Caco-2 (cell line): Measurements from ENCODE around the gene OPN1SW. TPM values are rescaled to one million over a fixed set of nuclear protein-coding genes. Genes with fewer than 3 reads are reported as not detected.

Experiments
- BruUV-seq: library from RNA; stranded (reverse); fragments of 400-500 nt; replicated peaks from 2 replicates; lab custom pipeline; 2021; lab: Mats Ljungman, UMichigan
- CTCF ChIA-PET: fragments of 300-600 bp; sonication (Branson Sonifier 250); formaldehyde crosslinking; loops from one replicate; lab custom pipeline; 2022; ENCODE audit warnings: antibody characterized with exemption; lab: Charles Lee
- POLR2A ChIA-PET: fragments of 300-600 bp; sonication (Branson Sonifier 250); formaldehyde crosslinking; loops from one replicate; lab custom pipeline; 2022; ENCODE audit warnings: antibody characterized with exemption; lab: Charles Lee
- DNase-seq, 2 experiments: peaks; one replicate each; pipeline versions ENCODE4 v3.0.0 to v3.0.0-alpha.2; 2020 to 2022
- H3K27me3 ChIP-seq: replicated peaks from 2 replicates; pipeline ENCODE4 v1.6.0; 2011; ENCODE audit warnings: low read length; ENCODE audit not compliant: control insufficient read depth, insufficient read depth
- H3K36me3 ChIP-seq: 2 replicates; pipeline ENCODE4 v1.5.1; 2011; ENCODE audit warnings: low read length; ENCODE audit not compliant: control insufficient read depth, insufficient read depth
- H3K4me1 ChIP-seq: fragments of 250-450 bp; sonication (Bioruptor Pico); 2 replicates; pipeline ENCODE4 v1.5.1; 2020; ENCODE audit warnings: mild to moderate bottlenecking
- H3K4me3 ChIP-seq: 2 replicates; pipeline ENCODE4 v1.5.1; 2011; ENCODE audit warnings: low read depth, mild to moderate bottlenecking, control low read depth, low read length
- H3K9me3 ChIP-seq: fragments of 250-450 bp; sonication (Bioruptor Pico); 2 replicates; pipeline ENCODE4 v1.5.1; 2020; ENCODE audit warnings: mild to moderate bottlenecking, moderate library complexity
- H3K27ac Mint-ChIP-seq: one replicate; pipeline ENCODE4 v1.8.0; 2022; ENCODE audit warnings: mixed read lengths; ENCODE audit not compliant: unreplicated experiment
- H3K27me3 Mint-ChIP-seq: one replicate; pipeline ENCODE4 v1.8.0; 2022; ENCODE audit warnings: mixed read lengths; ENCODE audit not compliant: insufficient read depth, unreplicated experiment
- H3K36me3 Mint-ChIP-seq: one replicate; pipeline ENCODE4 v1.8.0; 2022; ENCODE audit warnings: mild to moderate bottlenecking, mixed read lengths; ENCODE audit not compliant: insufficient read depth, unreplicated experiment
- H3K4me1 Mint-ChIP-seq: one replicate; pipeline ENCODE4 v1.8.0; 2022; ENCODE audit warnings: low read depth, mixed read lengths; ENCODE audit not compliant: unreplicated experiment
- H3K4me3 Mint-ChIP-seq: one replicate; pipeline ENCODE4 v1.8.0; 2022; ENCODE audit warnings: mild to moderate bottlenecking, moderate library complexity, mixed read lengths; ENCODE audit not compliant: unreplicated experiment
- H3K9me3 Mint-ChIP-seq: one replicate; pipeline ENCODE4 v1.8.0; 2022; ENCODE audit warnings: mixed read lengths; ENCODE audit not compliant: unreplicated experiment
- CTCF ChIP-seq, 2 experiments: fragments of 200-600 bp in 1 of 2; IDR thresholded peaks; 1 replicate in 1 of 2; 2 replicates in 1 of 2; pipeline versions ENCODE4 v1.5.1 to v1.8.0; 2011 to 2022; ENCODE audit warnings: antibody characterized with exemption in 1 of 2, control low read depth in 1 of 2, inconsistent platforms in 1 of 2, low read depth in 1 of 2, low read length in 1 of 2, mild to moderate bottlenecking in 1 of 2, moderate library complexity in 1 of 2; ENCODE audit not compliant: insufficient read depth in 1 of 2, severe bottlenecking in 1 of 2, unreplicated experiment in 1 of 2
- intact Hi-C: fragments of 100-400 bp; cut with micrococcal nuclease; formaldehyde crosslinking; loops from one replicate; pipeline ENCODE4 v1.10.0; 2022; ENCODE audit not compliant: unreplicated experiment
- total RNA-seq: library from RNA; stranded (reverse); gene quantifications from 2 replicates; pipeline ENCODE4 v1.2.3, GENCODE V29; 2022

Gene OPN1SW
- total RNA-seq, 1 experiment from 2014 or later, result not detected

GRCh38 chr7:128811631-128812430 lies 36.2 kb upstream of the OPN1SW start:
- no peak overlapping the region for H3K4me3 ChIP-seq
- Mint-ChIP-seq H3K36me3 (no peaks in the 10 kb centered on the region), H3K4me1 (peaks cover 6% of the 10 kb centered on the region), H3K27me3 (peaks cover 11% of the 10 kb centered on the region), H3K27ac (no peak overlapping the region), H3K9me3 (no peaks in the 10 kb centered on the region), H3K4me3 (no peak overlapping the region)
- H3K9me3 ChIP-seq, result no peaks in the 10 kb centered on the region
- intact Hi-C loops, result no loop called here
- ChIA-PET POLR2A (no interaction called here), CTCF (no interaction called here)
- H3K27me3 ChIP-seq, result no peaks in the 10 kb centered on the region
- TF ChIP-seq CTCF (IDR thresholded peaks at IDR 0.05; ENCODE audit: insufficient read depth in 1 of 2, low read depth in 1 of 2, low read length in 1 of 2, severe bottlenecking in 1 of 2, unreplicated experiment in 1 of 2), result no peak
- DNase-seq, result no peak
- no peaks in the 10 kb centered on the region for H3K36me3 ChIP-seq
- no TSS peak for BruUV-seq
- H3K4me1 ChIP-seq, result no peaks in the 10 kb centered on the region

GRCh38 chr7:128810997-128811396 lies 35.4 kb upstream of the OPN1SW start:
- ChIA-PET POLR2A (no interaction called here), CTCF (no interaction called here)
- BruUV-seq, result no TSS peak
- Mint-ChIP-seq H3K27me3 (peaks cover 11% of the 10 kb centered on the region), H3K36me3 (no peaks in the 10 kb centered on the region), H3K9me3 (no peaks in the 10 kb centered on the region), H3K4me3 (no peak overlapping the region), H3K27ac (no peak overlapping the region), H3K4me1 (peaks cover 6% of the 10 kb centered on the region)
- no peak for TF ChIP-seq CTCF (IDR thresholded peaks at IDR 0.05; ENCODE audit: insufficient read depth in 1 of 2, low read depth in 1 of 2, low read length in 1 of 2, severe bottlenecking in 1 of 2, unreplicated experiment in 1 of 2)
- intact Hi-C loops, result no loop called here
- DNase-seq, result no peak
- Histone ChIP-seq H3K9me3 (no peaks in the 10 kb centered on the region), H3K4me3 (no peak overlapping the region), H3K4me1 (no peaks in the 10 kb centered on the region), H3K36me3 (no peaks in the 10 kb centered on the region), H3K27me3 (no peaks in the 10 kb centered on the region)

DNA sequence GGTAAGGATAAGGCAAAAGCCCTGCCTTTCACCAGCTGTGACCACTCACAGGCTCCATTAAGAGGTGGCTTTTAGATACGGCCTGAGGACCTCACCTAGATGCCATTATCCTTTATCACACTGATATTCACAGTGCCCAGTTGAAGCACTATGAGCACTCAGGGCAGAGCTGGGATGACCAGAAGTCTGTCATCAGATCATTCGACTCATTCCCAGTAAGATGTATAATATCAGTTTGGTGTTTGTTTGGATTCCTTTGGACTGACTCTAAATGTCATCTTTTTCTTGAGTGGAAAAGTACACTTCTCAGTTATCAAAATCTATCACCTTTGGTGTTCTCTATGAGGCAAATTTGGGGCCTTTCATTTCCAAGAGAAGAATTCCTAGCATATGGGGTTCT lies 34.9 kb upstream of the OPN1SW start:
- Mint-ChIP-seq H3K4me1 (peaks cover 3% of the 10 kb centered on the region), H3K27me3 (peaks cover 8% of the 10 kb centered on the region), H3K9me3 (no peaks in the 10 kb centered on the region), H3K27ac (no peak overlapping the region), H3K4me3 (no peak overlapping the region), H3K36me3 (no peaks in the 10 kb centered on the region)
- BruUV-seq, result no TSS peak
- POLR2A ChIA-PET, result no interaction called here
- TF ChIP-seq CTCF (IDR thresholded peaks at IDR 0.05; ENCODE audit: insufficient read depth in 1 of 2, low read depth in 1 of 2, low read length in 1 of 2, severe bottlenecking in 1 of 2, unreplicated experiment in 1 of 2), result no peak
- no peaks in the 10 kb centered on the region for H3K27me3 ChIP-seq
- no peaks in the 10 kb centered on the region for H3K36me3 ChIP-seq
- H3K4me1 ChIP-seq, result no peaks in the 10 kb centered on the region
- no peak for DNase-seq
- CTCF ChIA-PET, result no interaction called here
- intact Hi-C loops, result no loop called here
- no peaks in the 10 kb centered on the region for H3K9me3 ChIP-seq
- H3K4me3 ChIP-seq, result no peak overlapping the region
